Fibroblast of the aortic adventitia (primary cell): ENCODE measurements around the gene HHEX. TPM values are rescaled to one million over a fixed set of nuclear protein-coding genes. Genes with fewer than 3 reads are reported as not detected.

Experiments
- DNase-seq: peaks from one replicate; pipeline ENCODE4 v3.0.0-alpha.2; 2010; ENCODE audit warnings: low read depth
- H3K4me3 ChIP-seq: 2 replicates; pipeline ENCODE4 v1.5.1; 2011; ENCODE audit warnings: low read depth, mild to moderate bottlenecking, control low read depth, low read length, moderate library complexity
- CTCF ChIP-seq: IDR thresholded peaks from 2 replicates; pipeline ENCODE4 v1.5.1; 2011; ENCODE audit warnings: mild to moderate bottlenecking, low read length, control low read depth, inconsistent platforms; ENCODE audit not compliant: insufficient read depth
- total RNA-seq: library from RNA; depleted of rRNA; stranded (reverse); fragments of >200 nt; gene quantifications from 2 replicates; pipeline ENCODE4 v1.2.3, GENCODE V29; 2012; ENCODE audit warnings: low replicate concordance

The HHEX gene
- total RNA-seq, 1 donor, result 8.6 TPM

- peak; percentile 30 for DNase-seq
- no peak for TF ChIP-seq CTCF
- H3K4me3 ChIP-seq, result peak overlapping the region; percentile 46
These were observed 10.0 kb downstream of the HHEX start for GRCh38 chr10:92699518-92700381.

GRCh38 chr10:92702301-92702916, 12.7 kb downstream of the HHEX start:
- no peak overlapping the region for H3K4me3 ChIP-seq
- no peak for TF ChIP-seq CTCF
- DNase-seq, result no peak

- DNase-seq, result no peak
- H3K4me3 ChIP-seq, result no peak overlapping the region
- TF ChIP-seq CTCF, result no peak
These were observed 22.5 kb downstream of the HHEX start for GRCh38 chr10:92712016-92712889.

- H3K4me3 ChIP-seq, result no peak overlapping the region
- no peak for TF ChIP-seq CTCF
- DNase-seq, result no peak
These were observed 24.5 kb downstream of the HHEX start for GRCh38 chr10:92714152-92714845.

DNA sequence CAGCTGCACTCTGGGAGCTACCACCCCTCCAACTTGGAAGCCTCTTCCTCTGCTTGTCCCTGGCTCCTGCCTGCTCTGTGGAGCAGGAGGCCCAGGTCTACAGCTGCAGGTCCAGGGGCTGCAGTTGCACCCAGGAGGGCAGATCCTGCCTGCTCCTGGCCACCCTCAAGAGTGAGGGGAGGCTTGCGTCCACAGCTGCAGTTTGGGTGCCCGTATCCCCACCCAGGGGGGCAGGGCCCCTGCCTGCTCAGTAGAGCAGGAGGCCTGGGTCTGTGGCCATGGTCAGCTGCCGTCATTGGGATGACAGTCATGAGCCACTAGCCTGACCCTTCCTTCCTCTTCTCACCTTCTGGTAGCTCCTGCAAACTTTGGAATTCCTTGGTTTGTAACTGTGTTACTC, 25.1 kb downstream of the HHEX start:
- no peak for TF ChIP-seq CTCF
- no peak overlapping the region for H3K4me3 ChIP-seq
- no peak for DNase-seq
